GM12892 (cell line): Measurements from ENCODE around the gene CCDC39.

Experiments used
- POLR2AphosphoS5 ChIP-seq: IDR thresholded peaks from 2 replicates; pipeline ENCODE4 v1.6.1; 2011; ENCODE audit warnings: low read depth, low read length, control low read depth
- TAF1 ChIP-seq: IDR thresholded peaks from 2 replicates; pipeline ENCODE4 v1.6.1; 2011; ENCODE audit warnings: low read depth, mild to moderate bottlenecking, control low read depth, low read length, borderline replicate concordance

- TF ChIP-seq TAF1 (no peak), POLR2AphosphoS5 (no peak)
These were observed 22.2 kb downstream of the CCDC39 start for GRCh38 chr3:180657094-180657493.
